NCI-H1930 (cell line): Measurements from ENCODE around the gene MAGOH.

Source experiments
- DNase-seq, 2 experiments: peaks; one replicate each; lab custom pipeline; 2025; lab: John Stamatoyannopoulos, UW

The MAGOH gene

DNA sequence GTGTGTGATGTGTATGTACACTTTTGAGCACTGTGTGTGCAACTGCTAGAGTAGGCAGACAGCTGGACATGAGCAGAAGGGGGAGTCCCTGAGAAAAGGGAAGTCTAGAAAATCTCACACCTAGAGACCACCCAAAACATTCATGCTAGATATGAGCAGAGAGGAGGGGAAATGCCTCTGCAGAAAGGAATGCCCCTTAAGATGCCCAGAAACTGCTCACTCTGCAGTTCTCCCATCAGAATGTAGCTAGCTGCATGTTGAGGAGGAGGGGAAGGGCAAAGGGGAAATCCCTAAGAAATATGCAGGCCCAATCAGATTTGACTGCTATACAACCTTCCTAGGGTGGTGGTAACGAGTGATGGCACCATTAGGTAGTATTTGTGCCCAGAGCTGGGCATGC, 31.8 kb upstream of the MAGOH start:
- DNase-seq: no peak

DNA sequence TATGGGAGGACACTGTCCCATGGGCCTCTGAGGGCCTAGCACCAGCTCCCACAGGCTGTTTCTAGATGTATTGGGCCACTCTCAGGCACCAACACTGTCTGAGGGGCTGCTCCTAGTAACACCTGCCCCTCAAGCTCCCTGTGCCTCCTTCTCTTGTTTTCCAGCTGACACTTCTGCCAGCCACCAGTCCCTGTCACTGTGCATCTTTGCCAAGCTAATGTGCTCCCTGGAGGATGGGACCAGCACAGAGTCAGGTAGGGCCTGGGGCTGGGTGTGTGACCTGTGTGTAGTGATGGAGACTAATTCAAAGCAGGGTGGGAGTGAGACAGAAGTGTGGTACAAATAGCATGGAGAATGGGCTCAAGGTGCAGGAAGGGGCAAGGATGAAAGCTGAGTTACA, 29.4 kb upstream of the MAGOH start:
- no peak for DNase-seq

DNA sequence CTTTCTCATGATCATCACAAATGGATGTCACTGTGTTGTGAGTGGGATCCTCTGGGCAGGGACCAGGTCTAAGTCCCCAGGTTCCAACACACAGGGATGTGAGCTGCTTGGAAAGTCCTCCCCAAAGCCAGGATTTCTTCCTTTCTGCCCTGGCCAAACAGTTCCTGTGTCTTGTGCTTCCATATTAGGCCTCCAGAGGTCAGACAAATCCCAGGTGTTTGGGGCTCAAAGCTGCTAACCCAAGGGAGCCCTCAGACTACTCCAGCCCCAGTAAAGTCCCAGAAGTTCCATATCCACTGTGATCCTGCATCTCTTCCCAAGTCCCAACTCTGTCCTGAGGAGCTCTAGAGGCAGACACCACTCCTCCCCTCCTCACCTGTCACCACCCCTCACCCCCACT, 27.7 kb upstream of the MAGOH start:
- DNase-seq: no peak

DNA sequence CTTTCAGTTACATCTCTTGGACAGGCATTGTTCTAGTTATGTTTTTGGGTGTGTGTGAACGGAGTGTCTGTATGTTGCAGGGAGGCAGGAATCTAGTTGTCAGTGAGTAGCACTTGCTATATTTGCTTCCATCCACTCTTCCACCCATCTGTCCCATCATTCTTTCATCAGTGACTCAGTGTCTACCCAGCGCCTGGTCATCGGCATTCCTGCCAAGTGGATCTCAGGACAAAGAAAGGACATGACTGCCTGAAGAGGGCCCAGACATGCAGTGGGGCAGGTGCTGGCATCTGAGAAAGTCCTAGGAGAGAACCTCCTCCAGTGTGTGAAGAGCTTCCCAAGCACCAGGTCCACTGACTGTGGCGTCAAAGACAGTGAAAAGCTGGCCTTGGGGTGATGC, 27.3 kb upstream of the MAGOH start:
- DNase-seq: no peak

DNA sequence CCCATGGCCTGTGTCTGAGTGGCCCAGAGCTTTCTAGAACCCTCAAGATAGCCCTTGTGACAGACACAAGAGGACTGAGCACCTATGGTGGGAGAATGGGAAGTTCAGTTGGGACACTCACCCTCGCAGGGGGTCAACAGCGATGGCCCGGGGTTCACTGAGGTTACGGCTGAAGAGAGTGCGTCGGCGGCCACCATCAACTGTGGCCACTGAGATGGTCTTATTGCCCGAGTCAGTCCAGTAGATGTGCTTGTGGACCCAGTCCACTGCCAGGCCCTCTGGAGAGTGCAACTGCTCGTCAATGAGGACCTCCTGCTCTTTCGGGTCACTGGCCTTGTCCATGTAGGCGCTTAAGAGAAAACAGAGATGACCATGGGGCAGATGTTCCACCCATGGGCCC, 25.7 kb upstream of the MAGOH start:
- no peak for DNase-seq

DNA sequence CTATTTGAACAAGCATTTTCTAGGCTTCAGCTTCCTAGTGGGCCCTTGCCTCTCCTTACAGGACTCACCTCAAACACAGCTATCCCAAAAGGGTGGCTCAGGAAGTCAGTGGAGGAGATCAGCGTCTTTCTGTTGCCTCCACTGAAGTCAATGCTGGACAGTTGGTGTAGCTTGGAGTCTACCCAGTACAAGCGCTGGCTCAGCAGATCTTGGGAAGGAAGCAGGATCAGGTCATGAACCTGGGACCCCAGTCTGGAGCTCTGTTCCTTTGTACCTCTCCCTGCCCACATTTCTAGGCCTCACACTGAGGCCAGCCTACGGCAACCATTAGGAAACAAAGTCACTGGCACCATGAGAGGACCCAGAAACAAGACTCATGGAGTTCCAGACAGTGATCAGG, 23.7 kb upstream of the MAGOH start:
- DNase-seq: no peak

DNA sequence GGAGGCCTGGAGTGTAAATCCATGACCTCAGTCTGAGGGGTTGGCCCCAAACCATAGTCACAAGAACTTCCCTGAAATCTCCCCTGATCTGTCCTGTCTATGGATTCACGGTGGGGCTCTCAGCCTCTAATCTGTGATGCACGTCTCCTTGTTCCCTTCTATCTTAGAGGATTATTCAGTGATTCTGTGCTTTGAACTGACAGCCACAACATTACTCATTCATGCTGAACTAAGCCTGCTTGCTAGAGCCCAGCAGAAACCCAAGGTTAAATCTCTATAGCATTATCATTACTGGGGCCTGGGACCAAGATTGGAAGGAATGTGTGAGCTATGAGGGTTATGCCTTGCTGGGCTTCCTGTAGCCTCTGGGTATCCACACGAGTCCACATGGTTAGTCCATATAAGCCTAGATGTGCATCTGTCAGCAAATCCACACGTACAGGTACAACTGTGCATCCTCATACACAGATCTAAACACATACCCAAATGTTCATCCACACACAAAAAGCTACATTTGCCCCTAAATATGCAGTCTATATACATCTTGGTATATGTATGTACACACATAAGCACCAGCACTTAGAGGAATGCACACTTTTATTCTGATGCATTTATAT, 22.4 kb upstream of the MAGOH start:
- DNase-seq: no peak

DNA sequence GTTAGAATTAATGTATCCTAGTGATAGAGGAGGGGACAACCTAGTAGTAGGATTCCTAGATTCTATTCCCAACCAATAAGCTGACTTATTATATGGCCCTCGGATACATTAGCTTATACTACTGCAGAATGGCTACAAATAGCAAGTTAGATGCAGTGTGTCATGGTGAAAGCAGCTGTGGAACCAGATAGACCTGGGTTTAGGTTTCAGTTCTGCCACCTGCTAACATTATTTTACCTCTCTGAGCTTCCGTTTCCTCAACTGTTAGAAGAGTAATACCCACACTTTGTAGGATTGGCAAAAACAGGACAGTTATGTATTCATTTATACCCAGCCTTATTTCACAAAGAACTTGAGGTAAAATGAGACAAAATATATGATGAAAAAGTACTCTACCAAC, 21.6 kb upstream of the MAGOH start:
- DNase-seq: no peak

DNA sequence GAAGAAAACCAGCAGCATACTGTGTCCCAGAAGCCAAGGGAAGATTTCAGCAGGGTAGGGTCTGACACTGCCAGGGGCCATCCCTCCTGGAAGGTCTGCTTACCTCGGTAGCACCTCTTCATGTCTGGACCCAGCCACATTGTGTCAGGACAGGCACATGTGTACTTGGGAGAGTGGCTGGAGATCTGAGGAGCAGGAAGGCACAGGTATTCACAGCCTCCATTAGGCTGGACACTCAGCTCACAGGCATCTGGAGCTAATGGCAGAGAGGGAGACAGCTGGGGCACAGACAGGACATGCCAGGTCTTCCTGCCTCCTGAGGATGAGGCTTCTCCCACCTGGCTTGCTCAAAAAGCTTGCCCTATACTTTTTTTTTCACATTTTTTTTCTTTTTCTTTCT, 19.9 kb upstream of the MAGOH start:
- no peak for DNase-seq

DNA sequence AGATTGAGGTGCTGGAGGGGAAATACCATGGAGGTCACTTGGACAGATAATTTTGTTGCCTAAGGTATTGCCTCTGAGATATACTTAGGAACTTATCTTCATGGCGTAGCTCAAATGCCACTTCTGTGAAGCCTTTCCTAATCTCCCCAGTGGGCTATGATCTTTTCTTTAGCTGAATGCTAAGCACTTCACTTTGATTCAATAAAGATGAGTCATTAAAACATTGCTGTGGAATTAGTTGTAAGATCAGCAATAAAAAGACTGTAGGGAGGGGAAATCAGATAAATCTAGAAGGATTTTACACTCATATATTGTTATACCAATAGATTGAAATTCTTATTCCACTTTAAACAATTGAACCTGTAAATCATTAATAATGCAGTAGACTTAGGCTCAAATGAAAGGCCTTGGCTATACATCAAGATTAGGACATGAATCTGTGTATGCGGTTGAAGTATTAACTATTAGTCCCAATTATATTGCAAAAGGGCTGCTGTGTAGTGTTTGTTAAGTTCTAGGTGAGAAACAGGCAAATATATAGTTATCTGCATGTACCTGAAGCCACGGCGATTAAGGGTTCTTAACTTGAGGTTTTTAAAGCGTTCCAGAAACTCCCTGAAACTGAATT, 19.2 kb upstream of the MAGOH start:
- no peak for DNase-seq

DNA sequence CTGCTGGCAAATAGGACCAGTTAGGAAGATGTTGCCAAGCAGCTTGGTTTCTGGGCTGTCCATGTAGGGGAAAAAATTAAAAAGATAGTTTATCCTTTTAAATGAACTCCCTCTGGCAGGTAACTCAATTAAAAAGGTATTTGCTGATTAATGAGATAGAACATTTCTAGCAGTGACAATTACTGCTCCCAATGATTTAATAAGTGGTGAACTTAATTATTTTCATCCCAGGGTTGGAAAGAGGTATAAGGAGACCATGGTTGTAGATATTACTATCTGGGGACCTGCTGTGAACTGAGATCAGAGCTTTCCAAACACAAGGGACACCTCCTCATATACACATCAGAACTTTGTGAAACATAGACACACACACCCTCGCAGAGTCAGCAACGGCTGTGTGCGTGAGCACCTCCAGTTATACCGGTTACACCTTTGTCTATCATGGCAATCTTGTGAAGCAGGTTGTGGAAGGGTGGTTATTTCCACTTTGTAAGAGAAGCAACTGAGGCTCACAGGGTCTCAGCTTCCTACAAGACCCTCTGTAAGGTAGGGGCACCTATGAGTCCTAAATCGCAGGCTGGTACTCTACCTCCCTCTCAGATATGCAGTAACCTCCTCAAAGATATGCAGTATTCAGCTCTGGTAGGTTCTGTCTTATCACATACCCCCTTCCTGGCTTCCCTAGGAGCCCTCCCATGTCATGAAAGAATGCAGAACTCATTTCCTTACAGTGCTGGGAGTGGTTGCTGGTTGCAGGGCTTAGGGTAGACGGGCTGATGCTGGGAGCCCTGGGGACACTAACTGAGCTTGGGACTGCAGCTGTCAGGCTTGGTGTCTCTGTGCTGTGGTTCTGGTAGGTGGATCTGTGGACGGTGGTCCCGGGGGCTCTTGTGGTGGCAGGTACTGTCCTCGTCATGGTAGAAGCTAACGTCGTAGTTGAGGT, 18.5 kb upstream of the MAGOH start:
- DNase-seq: no peak

DNA sequence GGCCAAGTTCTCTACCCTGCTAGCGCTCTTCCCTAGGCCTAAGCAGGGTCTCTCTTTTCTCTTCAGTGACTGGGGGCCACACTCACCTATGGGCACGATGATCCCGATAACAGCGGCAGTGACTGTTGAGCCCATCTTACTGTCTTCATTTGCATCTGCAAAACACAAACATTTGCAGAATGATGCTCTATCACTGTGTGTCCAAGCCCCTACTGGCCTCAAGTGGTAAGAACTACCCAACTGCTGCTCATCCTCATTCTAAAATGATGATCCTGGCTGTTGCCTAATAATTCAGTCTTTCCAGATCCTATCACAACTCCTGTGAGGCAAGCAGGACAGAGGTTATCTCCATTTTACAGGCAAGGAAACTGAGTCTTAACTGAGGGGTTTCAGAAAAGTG, 16.7 kb upstream of the MAGOH start:
- DNase-seq: no peak

DNA sequence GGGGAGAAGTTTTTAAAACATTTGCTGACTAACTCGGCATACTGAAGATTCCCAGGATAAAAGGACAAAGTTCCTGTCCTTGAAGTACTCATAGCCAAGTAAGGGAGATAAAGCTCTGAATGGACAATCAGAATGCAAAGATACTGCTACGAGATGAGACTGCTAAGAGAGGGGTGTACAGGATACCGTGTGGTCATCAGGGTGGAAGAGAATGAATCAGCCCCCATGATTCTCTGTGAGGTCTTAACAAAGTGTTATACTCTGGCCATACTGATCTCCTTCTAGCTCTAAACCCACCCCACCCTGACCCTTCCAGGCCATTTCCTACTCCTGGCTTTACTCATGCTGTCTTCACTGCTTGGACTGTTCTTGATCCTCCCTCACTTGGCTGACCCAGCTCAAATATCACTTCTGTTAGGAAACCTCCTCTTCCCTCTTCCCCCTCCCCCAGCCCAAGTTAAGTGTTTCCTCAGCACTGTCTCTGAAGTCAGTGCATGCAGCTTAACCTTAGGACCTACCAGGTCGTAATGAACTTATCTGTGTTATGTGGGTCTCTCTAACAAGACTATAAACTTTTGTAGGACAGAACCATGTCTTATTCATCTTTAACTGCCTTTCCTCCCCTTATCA, 15.8 kb upstream of the MAGOH start:
- DNase-seq: no peak

DNA sequence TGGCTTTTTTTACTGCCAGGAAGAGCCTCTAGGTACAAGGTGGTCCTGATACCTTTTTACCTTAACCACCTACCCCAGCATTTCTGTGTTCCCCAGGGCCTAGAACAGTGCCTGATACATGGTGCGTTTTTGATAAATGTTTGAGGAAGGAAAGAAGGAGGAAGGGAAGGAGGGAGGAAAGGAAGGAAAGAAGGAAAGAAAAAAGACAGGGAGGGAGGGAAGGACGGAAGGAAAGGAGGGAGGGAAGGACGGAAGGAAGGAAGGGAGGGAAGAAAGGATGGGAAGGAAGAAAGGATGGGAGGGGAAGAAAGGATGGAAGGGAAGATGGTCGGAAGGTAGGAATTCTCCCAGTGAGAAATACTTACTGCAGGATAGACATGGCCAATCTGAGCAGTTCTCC, 12.0 kb upstream of the MAGOH start:
- DNase-seq: no peak

DNA sequence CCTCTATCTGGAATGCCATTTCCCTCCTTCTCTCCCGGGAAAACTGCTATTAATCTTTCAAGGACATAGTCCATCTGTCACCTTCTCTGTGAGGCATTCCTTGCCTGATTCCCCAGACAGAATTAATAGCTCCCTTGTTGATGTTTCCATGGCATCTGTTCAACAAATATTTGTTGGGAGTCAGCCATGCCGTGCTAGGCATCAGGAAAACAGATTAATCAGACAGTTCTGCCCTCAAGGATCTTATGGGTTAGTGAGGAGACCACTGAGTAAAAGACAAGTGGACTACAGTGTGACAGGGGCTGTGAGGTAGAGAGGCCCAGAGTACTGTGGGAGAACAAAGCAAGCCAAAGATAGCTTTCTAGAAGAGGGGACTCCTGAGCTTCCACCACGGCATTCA, 11.4 kb upstream of the MAGOH start:
- no peak for DNase-seq

DNA sequence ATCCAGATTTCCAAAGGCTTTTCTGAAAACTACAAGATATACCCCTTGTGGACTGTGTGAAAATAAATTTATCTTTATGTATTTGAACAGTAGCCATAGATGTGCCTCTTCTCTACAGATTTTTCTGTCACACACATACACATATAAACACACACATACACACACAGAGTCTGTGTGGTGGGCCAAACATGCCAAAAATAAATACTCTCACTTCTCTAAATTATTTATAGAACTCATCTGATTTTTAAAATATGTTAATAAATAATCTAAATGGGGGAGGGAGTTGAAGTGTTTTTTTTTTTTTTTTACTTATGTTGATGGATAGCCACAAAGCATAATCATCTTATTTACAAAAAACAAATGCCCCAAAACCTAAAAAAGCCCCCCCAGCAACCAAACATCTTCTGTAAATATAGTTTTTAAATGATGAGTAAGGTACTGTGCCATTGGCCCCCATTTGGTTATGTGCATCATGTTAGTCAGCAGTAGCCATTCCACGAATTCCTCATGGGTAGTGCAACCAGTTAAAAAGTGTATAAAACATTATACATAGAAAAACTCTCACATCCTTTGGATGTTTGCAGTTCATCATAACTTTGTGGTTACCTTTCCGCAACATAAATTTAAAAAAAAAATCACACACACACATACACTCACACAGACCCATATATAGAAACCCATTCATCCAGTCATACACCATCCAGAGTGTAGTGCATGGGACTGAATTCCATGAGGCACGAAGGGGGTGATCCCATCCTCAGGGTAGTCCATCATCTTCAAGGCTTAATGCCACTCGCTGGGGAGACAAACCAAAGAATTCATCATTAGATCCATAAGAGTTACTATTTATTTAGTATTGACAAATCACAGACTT, 8.2 kb upstream of the MAGOH start:
- no peak for DNase-seq

DNA sequence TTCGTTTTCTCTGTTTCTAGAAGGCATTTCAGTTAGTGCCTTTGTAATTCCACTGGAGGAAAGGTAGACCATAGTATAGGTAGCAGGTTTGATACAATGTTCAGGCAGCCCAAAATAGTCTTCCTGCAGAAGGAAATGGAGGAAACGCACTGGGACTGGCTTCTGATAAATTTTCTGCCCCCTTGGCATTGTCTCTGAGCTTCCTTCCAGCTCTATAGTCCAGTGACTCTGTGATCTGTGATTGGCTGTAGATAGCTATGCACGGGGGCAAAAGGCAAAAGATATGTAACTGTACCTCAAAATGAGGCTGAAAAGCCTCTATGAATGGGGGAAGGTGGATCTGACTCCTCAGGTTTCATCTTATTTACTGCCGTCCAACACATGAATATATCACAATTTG, 5.8 kb upstream of the MAGOH start:
- DNase-seq: no peak

DNA sequence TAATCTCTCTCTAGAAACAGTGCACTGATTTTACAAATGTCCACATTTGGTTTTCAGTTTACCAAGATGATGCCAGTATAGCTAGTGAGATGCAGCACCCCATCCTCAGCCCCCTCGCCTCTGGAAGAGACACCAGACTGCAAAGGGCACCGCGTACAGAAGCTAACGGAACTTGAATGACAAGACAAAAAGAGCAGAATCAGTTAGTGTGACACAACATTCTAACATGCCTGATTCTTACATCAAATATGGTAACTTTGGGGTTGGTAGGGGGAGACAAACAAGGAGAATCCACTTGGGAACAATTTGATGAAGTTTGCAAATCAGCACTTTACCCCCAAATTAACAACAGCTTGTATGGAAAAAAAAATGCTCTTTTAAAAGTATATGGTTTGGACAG, 4.1 kb upstream of the MAGOH start:
- DNase-seq: no peak

DNA sequence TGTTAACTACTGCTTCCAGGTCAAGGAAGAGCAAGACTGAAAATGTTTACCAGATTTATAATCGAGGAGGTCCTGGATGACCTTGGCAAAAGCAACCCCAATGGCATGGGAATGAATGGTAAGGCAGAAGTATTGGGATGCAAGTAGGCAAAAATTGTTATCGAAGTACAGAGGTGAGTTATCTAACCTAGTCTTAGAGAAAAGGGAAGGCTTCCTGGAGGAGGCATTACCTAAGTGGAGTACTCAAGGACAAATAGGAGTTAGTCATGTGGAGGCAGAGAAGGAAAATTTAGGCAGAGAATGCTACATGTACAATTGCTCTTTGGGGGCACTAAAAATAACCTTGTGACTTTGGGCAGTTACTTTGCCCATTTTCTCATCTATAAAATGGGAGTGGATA, 3.5 kb upstream of the MAGOH start:
- no peak for DNase-seq

DNA sequence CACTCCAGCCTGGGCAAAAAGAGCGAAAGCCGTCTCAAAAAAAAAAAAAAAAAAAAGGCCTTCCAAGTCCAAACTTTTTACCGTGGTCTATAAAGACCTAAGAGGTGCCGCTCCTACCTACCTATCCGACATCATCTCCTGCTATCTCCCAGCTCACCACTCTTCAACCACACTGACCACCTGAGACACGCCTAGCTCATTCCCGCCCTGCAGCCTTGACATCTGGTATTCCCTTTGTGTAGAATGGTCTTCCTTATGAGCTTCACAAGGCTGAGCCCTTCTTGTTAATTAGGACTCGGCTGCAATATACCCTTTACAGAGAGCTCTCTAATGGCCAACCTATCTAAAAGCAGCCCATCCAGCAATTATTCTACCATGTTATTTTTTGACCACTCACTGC, 680 bp downstream of the MAGOH start:
- no peak for DNase-seq

DNA sequence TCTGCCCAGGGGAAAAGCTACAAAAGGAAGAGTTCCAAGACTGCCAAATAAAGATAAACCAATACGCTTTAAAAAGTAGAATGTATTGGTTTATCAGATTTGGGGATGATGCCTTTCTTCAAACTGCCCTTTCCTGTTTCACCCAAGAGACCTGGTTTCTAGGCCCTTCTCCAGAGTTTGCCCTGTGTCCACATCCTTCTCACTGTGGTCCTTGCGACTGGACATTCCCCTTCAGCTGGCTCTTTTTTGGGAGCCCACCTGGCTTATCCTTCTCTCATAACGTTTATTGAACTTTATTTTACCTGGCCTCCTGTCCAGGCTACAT, 17.4 kb downstream of the MAGOH start:
- DNase-seq: no peak
